Measurements from ENCODE around the gene ZNHIT1.
A peak's percentile ranks its signal among the peaks of the same experiment; 100 is the strongest.

ZNHIT1 gene

GRCh38 chr7:101220295-101220694, 2.3 kb downstream of the ZNHIT1 start:
- DNase-seq: no peak

GRCh38 chr7:101222275-101222830, 4.4 kb downstream of the ZNHIT1 start:
- no peak for DNase-seq

- no peak for DNase-seq
Measured at GRCh38 chr7:101223528-101223927, 5.6 kb downstream of the ZNHIT1 start.

- DNase-seq: no peak
Measured at GRCh38 chr7:101225650-101226049, 7.7 kb downstream of the ZNHIT1 start.

DNA sequence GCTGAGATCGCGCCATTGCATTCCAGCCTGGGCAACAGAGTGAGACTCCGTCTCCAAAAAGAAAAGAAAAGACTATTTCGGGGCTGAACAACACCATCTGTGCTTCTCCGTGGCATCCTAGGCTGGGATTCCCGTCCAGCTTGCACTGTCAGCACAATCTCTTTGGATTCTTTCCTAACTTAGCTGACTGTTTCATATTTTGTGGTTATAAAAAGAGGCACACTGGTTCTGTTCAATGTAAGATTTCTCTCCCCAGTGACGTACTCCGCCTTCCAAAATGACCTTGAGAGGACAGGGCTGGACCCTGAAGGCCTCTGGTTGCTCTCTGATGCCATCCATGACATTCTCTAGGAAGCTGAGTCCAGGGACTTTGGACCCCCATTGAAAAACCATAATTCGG, 8.8 kb downstream of the ZNHIT1 start:
- no peak for DNase-seq

GRCh38 chr7:101231644-101232043, 13.7 kb downstream of the ZNHIT1 start:
- no peak for DNase-seq

- no peak for DNase-seq
Measured at GRCh38 chr7:101232141-101232850, 14.3 kb downstream of the ZNHIT1 start.

DNA sequence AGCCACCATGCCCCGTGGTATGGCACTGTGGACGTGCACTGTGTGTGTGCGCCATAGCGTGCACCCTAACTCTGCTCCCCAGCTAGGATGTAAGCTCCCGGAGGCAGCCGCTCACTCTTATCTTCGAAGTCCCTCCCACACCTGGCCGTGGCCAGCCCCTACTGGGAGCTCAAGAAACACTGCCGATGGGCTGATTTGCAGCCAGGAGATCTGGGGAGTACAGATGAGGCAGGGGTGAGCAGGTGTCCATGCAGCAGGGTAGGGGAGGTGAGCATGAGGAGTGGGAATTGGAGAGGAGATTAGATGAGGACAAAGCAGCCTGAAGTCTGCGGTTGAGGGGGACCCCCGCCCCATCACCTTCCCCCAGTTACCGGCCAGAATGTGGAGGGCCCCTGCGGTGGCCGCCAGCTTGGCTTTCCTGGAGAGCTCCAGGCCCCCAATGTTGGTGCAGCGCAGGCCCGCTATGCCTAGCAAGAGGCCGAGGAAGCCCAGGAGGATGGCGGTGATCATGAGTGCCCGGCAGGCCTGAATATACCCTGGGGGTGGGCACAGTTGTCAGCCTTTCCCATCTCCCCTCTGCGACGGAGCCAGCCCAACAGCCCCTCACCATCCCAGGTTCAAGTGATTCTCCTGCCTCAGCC, 16.1 kb downstream of the ZNHIT1 start:
- DNase-seq: no peak

DNA sequence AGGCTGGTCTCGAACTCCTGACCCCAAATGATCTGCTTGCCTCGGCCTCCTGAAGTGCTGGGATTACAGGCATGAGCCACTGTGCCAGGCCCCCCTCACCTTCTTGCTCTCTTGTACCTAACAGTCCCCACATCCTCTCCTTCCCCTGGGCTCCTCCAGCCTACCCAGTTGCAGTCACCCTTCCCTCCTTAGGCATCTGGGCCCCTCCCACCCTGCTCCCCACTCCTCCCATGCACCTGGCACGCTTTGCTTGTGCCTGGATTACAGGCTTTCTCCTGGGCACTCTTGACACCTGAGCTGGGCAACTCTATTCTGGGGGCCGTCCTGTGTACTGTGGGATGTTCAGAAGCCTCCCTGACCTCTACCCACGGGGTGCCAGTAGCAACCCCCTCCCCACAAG, 16.7 kb downstream of the ZNHIT1 start:
- no peak for DNase-seq

DNA sequence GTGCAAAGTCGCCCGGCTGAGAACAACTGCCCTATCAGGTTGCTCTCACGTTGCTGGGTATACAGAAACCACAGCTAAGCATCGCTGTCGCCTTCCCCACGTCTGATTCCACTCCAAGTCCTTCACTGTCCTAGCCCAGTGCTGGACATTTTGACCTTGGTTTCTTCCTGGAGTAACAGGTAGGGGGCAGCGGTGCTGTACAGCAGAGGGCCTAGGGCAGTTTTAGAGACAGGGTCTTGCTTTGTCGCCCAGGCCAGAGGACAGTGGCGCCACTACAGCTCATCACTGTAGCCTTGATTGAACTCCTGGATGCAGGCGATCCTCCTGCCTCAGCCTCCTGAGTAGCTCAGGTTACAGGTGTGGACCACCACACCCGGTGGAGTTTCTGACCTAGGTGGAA, 17.1 kb downstream of the ZNHIT1 start:
- DNase-seq: peak in 1 of 2 experiments; percentile 25

DNA sequence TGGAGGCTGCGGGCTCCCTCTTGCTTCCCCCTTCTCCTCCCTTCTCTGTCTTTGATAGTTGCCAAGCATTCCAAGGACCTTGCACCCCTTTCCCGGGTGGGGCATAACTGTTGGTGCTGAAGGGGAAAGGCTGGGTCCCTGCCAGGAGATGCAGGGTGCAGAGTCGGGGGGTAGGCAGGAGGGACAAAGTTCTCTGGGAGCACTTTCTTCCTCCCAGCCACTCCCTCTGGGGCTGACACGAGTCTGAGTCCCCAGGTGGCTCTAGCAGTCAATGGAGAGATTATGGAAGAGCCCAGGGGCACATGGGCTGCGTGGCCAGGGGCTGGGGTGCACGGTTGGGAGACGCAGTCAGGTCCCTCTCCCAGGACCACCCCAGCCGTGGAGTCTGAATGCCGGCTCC, 17.6 kb downstream of the ZNHIT1 start:
- no peak for DNase-seq

DNA sequence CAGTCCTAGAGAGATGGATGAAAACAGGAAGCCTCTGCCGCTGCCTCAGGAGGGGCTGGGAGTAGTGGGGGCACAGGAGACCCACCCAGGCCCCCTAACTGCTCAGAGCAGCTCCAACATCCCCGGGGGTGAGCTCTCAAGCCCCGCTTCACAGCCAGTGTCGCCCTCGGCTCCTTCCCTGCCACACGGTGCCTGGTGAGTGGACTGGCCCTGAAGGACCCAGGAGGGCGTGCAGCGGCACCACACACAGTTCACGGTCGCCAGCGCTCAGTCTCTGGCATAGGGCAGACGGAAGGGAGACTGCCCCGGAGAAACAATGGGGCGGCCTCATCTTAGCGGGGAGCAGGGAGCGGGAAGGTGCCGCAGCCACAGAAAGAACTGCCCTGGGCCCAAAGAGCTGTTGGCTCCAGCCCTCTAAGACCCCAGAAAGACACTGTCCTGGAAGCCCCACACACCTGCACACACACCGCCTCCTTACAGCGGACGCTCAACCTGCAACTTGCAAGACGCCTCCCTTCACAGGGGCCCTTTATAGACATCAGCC, 18.4 kb downstream of the ZNHIT1 start:
- DNase-seq: no peak

- DNase-seq: peak in 1 of 2 experiments; percentile 5
Measured at GRCh38 chr7:101237206-101238067, 19.5 kb downstream of the ZNHIT1 start, which contains the start of gene CLDN15. Gene CLDN15, minus strand, starts transcription at chr7:101237802. Its CDS starts 221 bp downstream, at chr7:101237581.

GRCh38 chr7:101238226-101239182, 20.5 kb downstream of the ZNHIT1 start:
- DNase-seq: no peak

DNA sequence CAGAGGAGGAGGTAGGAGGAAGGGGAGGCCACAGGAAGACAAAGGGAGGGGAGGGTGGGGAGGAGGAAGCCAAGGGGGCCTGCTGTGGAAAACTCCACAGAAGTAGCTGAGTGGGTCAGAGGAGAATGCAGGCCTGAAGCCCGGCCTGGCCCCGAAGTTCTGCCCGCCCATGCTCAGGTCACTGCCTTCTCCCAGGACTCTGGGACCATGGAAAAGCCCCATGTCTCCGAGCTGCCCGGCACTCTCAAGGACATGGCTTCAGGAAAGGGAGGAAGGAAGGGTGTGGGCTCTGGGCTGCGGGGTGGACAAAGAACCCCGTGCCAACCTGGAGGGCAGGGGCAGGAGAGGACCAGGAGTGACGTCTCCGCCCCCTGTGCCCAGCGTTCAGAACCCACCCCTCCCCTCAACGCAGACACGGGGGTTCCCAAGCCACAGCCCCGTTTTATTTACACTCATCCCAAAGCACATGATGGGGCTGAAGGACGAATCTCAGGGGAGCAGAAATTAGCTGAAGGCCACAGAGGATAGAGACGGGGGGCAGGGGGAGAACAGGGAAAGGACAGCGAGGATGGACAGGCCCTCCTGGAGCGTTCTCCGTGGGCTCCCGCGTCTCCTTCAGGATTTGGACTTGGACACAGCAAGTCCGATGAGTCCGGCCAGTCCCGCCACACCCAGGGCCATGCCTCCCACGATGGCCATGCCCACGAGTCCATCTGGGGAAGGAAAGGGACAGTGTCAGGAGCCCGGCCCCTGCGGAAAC, 21.4 kb downstream of the ZNHIT1 start:
- DNase-seq: no peak

GRCh38 chr7:101239951-101240220, 21.9 kb downstream of the ZNHIT1 start:
- no peak for DNase-seq

DNA sequence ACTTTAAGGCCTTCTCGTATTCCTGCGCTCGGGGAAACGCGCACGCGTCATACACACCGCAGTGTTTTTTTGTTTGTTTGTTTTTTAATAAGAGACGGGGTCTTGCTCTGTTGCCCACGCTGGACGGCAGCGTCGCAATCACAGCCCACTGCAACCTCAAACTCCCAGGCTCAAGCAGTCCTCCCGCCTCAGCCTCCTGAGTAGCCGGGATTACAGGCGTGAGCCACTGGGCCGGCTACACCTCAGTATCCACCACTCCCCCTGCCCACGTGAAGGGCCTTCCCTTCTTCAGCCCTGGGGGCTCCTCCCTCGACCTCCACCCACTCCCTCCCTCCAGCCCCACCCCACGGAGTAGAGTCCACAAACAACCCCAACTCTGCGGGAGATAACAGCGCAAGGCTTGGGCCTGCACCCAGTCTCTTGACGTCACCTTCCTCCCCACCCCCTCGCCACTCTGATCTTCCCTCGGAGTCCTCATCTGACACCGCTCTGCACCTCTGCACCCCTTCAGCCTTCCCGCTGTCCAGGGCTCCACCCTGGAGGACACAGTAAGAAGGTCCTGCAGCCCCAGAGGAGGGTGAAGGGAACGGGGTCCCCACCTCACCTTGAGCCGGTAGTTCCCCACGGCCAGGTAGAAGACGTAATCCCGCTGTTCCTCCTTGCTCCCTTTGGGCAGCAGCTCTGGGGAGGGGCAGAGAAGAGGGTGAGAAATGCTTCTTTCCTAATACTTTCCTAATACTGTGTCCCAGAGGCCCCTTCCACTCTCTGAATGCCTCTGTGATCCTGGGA, 22.5 kb downstream of the ZNHIT1 start:
- DNase-seq: no peak

- no peak for DNase-seq
Measured at GRCh38 chr7:101241015-101241363, 23.0 kb downstream of the ZNHIT1 start.

- DNase-seq: no peak
Measured at GRCh38 chr7:101241443-101242349, 23.7 kb downstream of the ZNHIT1 start.

All from Kasumi-1 (cell line).